HepG2 (cell line): ENCODE measurements around the gene CFAP92. TPM values are rescaled to one million over a fixed set of nuclear protein-coding genes. Genes with fewer than 3 reads are reported as not detected.

ENCODE experiments used
- ATAC-seq: fragments of 200-7000 bp; cut with Tn5 transposase; 3 replicates; pipeline ENCODE4 v1.9.1; 2020; ENCODE audit warnings: mild to moderate bottlenecking, moderate library complexity
- BruUV-seq: library from RNA; stranded (reverse); fragments of 400-500 nt; replicated peaks from 2 replicates; lab custom pipeline; 2021; lab: Mats Ljungman, UMichigan
- CTCF ChIA-PET: fragments of 300-600 bp; formaldehyde crosslinking; extraction: SDS; loops from one replicate; lab custom pipeline; 2021; ENCODE audit warnings: low total read pairs, inconsistent platforms, low intra/inter-chr PET ratio; lab: Yijun Ruan, JAX
- POLR2A ChIA-PET: fragments of 350-600 bp; sonication (Branson Sonifier 250); formaldehyde crosslinking; loops from one replicate; lab custom pipeline; 2020; ENCODE audit warnings: antibody characterized with exemption, inconsistent platforms; lab: Yijun Ruan, JAX
- DNase-seq: peaks from one replicate; pipeline ENCODE4 v3.0.0-alpha.2; 2015; ENCODE audit warnings: low spot score
- FAIRE-seq: peaks from 3 replicates; lab custom pipeline; 2011; peaks lifted over from hg19 to GRCh38; lab: Jason Lieb, UNC
- H2AFZ ChIP-seq: one replicate; pipeline ENCODE4 v1.6.1; 2011; ENCODE audit warnings: low read length, inconsistent platforms
- H3K27ac ChIP-seq: fragments of 300-600 bp; 3 replicates; pipeline ENCODE4 v1.8.0; 2011; ENCODE audit warnings: mixed run types, mild to moderate bottlenecking, mixed read lengths, low read length, inconsistent platforms; ENCODE audit not compliant: insufficient read depth; ENCODE audit errors: extremely low read length
- H3K27me3 ChIP-seq, 2 experiments: fragments of 200-600 bp in 1 of 2; 2 replicates in 1 of 2; 3 replicates in 1 of 2; pipeline versions ENCODE4 v1.6.0 to v1.8.0; 2011; ENCODE audit warnings: low read length in 2 of 2, mild to moderate bottlenecking in 2 of 2, moderate library complexity in 2 of 2, inconsistent platforms in 1 of 2; ENCODE audit not compliant: insufficient read depth in 2 of 2, control insufficient read depth in 1 of 2
- H3K36me3 ChIP-seq, 2 experiments: fragments of 200-600 bp in 1 of 2; replicated peaks in 1 of 2; 2 replicates in 1 of 2; 3 replicates in 1 of 2; pipeline versions ENCODE4 v1.5.1 to v1.8.0; 2011; ENCODE audit warnings: low read length in 2 of 2, inconsistent platforms in 1 of 2; ENCODE audit not compliant: insufficient read depth in 2 of 2, control insufficient read depth in 1 of 2
- H3K4me1 ChIP-seq: 2 replicates; pipeline ENCODE4 v1.5.1; 2012; ENCODE audit warnings: low read length, inconsistent platforms; ENCODE audit not compliant: insufficient read depth
- H3K4me2 ChIP-seq: 2 replicates; pipeline ENCODE4 v1.6.0; 2011; ENCODE audit warnings: low read depth, low read length, inconsistent platforms
- H3K4me3 ChIP-seq, 3 experiments: fragments of 200-600 bp in 1 of 3; sonication (generic), shearing (Covaris generic) in 1 of 3; replicated peaks in 1 of 3; 2 replicates each; pipeline ENCODE4 v1.5.1; 2011 to 2016; ENCODE audit warnings: low read length in 3 of 3, inconsistent platforms in 2 of 3, low read depth in 2 of 3, mild to moderate bottlenecking in 2 of 3, control low read depth in 1 of 3, mixed read lengths in 1 of 3; ENCODE audit not compliant: insufficient read depth in 1 of 3
- H3K79me2 ChIP-seq: one replicate; pipeline ENCODE4 v1.6.1; 2011; ENCODE audit warnings: low read length, inconsistent platforms; ENCODE audit not compliant: insufficient read depth
- H3K9ac ChIP-seq: 2 replicates; pipeline ENCODE4 v1.6.0; 2011; ENCODE audit warnings: mild to moderate bottlenecking, low read depth, low read length, inconsistent platforms; ENCODE audit not compliant: insufficient read depth
- H3K9me3 ChIP-seq: 2 replicates; pipeline ENCODE4 v1.5.1; 2012; ENCODE audit warnings: mild to moderate bottlenecking, low read length
- H4K20me1 ChIP-seq: 2 replicates; pipeline ENCODE4 v1.6.0; 2011; ENCODE audit warnings: inconsistent platforms, mild to moderate bottlenecking, low read length, moderate library complexity; ENCODE audit not compliant: insufficient read depth
- ZNF10 ChIP-seq: sonication (generic); formaldehyde crosslinking; IDR thresholded peaks from 2 replicates; pipeline ENCODE4 v1.4.0; 2020; ENCODE audit warnings: mild to moderate bottlenecking, low read depth, missing genetic modification reagents, borderline replicate concordance
- ZNF317 ChIP-seq: sonication (generic); formaldehyde crosslinking; IDR thresholded peaks from 2 replicates; pipeline ENCODE4 v1.5.0; 2020; ENCODE audit warnings: mild to moderate bottlenecking, missing genetic modification reagents
- ZNF431 ChIP-seq: sonication (generic); formaldehyde crosslinking; IDR thresholded peaks from 2 replicates; pipeline ENCODE4 v1.9.0; 2022; ENCODE audit warnings: missing genetic modification reagents, low read depth, mild to moderate bottlenecking, borderline replicate concordance
- ZNF44 ChIP-seq: sonication (generic); formaldehyde crosslinking; IDR thresholded peaks from 2 replicates; pipeline ENCODE4 v1.5.1; 2020; ENCODE audit warnings: mild to moderate bottlenecking, missing genetic modification reagents
- ZNF724P ChIP-seq: sonication (generic); formaldehyde crosslinking; IDR thresholded peaks from 2 replicates; pipeline ENCODE4 v1.8.0; 2022; ENCODE audit warnings: missing genetic modification reagents, borderline replicate concordance
- WGBS: methylation state at CpG from one replicate; pipeline ENCODE4 v1.1.6; 2017; ENCODE audit warnings: low lambda C conversion rate; 5-methylcytosine and 5-hydroxymethylcytosine counted together
- in situ Hi-C: cut with HindIII; loops from 2 replicates; pipeline ENCODE4 v1.10.0; 2017; ENCODE audit warnings: low pct_unique_long_range_greater_than_20kb; ENCODE audit not compliant: extremely low pct_ligation_motif_present
- intact Hi-C: fragments of 100-400 bp; cut with micrococcal nuclease; formaldehyde crosslinking; loops from one replicate; pipeline ENCODE4 v1.10.0; 2022; ENCODE audit not compliant: unreplicated experiment
- polyA plus RNA-seq, 8 experiments: library from polyadenylated mRNA; depleted of rRNA in 3 of 8; stranded (reverse) in 7 of 8; unstranded in 1 of 8; fragments of >200 nt; fragmentation: Illumina TruSeq in 4 of 8; extraction: Trizol in 4 of 8; gene quantifications; 2 replicates each; pipeline versions ENCODE4 v1.2.1 to v1.2.3, GENCODE V29; 2011 to 2016; ENCODE audit warnings: low read depth in 4 of 8, missing spikeins in 1 of 8, mixed read lengths in 1 of 8; ENCODE audit not compliant: insufficient read depth in 1 of 8
- total RNA-seq, 5 experiments: library from RNA; depleted of rRNA; stranded (reverse); fragments of >200 nt; fragmentation: Illumina TruSeq; extraction: Trizol; gene quantifications; 2 replicates each; pipeline ENCODE4 v1.2.3, GENCODE V29; 2016; ENCODE audit warnings: low read depth in 1 of 5
- TF ChIP-seq, protein P1 (sequence below): sonication (generic); formaldehyde crosslinking; IDR thresholded peaks from 2 replicates; pipeline ENCODE4 v1.5.0; 2020; ENCODE audit warnings: mild to moderate bottlenecking, missing genetic modification reagents, moderate library complexity
- TF ChIP-seq, protein P2 (sequence below): sonication (generic); formaldehyde crosslinking; IDR thresholded peaks from 2 replicates; pipeline ENCODE4 v1.8.0; 2022; ENCODE audit warnings: mild to moderate bottlenecking, missing genetic modification reagents, borderline replicate concordance
- TF ChIP-seq, protein P3 (sequence below): sonication (generic); formaldehyde crosslinking; IDR thresholded peaks from 2 replicates; pipeline ENCODE4 v1.9.0; 2021; ENCODE audit warnings: missing genetic modification reagents, mild to moderate bottlenecking, borderline replicate concordance

Gene CFAP92
- total and polyA plus RNA-seq, 2 of the 13 experiments (the other 11 are each of a cell fraction or from before 2014, with no cell fraction given) = 0.18 to 0.46 TPM

DNA sequence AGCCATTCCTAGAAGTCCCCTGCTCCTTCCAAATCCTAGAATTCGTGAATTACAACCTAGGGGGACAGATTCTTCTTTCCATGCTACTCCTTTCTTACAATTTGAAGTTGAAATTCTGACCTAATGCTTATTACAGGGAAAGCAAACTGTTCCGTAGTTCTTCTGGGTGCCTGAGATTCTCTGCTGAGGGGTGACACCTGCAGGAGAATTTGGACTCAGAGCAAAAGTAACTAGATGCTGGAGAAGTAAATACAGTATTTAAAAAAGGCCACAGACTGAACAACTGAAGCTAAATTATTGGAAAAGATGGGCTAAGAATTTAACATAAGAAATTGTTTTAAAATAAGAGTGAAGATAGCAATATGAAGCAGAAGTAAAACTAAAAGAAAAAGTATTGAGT lies 76.6 kb downstream of the CFAP92 start:
- Histone ChIP-seq H3K79me2 (no peaks in the 10 kb centered on the region), H3K4me2 (no peak overlapping the region), H4K20me1 (no peaks in the 10 kb centered on the region), H3K27ac (no peak overlapping the region), H3K9me3 (no peaks in the 10 kb centered on the region), H3K9ac (no peak overlapping the region), H2AFZ (no peak overlapping the region), H3K4me3 (no peak overlapping the region), H3K36me3 (peaks cover 10 to 29% of the 10 kb centered on the region in 2 experiments), H3K27me3 (no peaks in the 10 kb centered on the region), H3K4me1 (no peaks in the 10 kb centered on the region)
- DNase-seq (no peak), FAIRE-seq (no peak), ATAC-seq (no peak)
- WGBS = 89% methylated on average over 2 of the region's 2 CpGs
- POLR2A ChIA-PET = no interaction called here
- intact Hi-C loops = no loop called here
- in situ Hi-C loops = no loop called here
- TF ChIP-seq, protein P1, sequence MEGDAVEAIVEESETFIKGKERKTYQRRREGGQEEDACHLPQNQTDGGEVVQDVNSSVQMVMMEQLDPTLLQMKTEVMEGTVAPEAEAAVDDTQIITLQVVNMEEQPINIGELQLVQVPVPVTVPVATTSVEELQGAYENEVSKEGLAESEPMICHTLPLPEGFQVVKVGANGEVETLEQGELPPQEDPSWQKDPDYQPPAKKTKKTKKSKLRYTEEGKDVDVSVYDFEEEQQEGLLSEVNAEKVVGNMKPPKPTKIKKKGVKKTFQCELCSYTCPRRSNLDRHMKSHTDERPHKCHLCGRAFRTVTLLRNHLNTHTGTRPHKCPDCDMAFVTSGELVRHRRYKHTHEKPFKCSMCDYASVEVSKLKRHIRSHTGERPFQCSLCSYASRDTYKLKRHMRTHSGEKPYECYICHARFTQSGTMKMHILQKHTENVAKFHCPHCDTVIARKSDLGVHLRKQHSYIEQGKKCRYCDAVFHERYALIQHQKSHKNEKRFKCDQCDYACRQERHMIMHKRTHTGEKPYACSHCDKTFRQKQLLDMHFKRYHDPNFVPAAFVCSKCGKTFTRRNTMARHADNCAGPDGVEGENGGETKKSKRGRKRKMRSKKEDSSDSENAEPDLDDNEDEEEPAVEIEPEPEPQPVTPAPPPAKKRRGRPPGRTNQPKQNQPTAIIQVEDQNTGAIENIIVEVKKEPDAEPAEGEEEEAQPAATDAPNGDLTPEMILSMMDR = 0 out of 2 replicates have a peak, but pooled peaks have one; percentile 15
- TF ChIP-seq, protein P2, sequence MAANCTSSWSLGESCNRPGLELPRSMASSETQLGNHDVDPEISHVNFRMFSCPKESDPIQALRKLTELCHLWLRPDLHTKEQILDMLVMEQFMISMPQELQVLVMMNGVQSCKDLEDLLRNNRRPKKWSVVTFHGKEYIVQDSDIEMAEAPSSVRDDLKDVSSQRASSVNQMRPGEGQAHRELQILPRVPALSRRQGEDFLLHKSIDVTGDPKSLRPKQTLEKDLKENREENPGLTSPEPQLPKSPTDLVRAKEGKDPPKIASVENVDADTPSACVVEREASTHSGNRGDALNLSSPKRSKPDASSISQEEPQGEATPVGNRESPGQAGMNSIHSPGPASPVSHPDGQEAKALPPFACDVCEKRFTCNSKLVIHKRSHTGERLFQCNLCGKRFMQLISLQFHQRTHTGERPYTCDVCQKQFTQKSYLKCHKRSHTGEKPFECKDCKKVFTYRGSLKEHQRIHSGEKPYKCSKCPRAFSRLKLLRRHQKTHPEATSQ = no peak
- CTCF ChIA-PET = no interaction called here
- BruUV-seq = no TSS peak

DNA sequence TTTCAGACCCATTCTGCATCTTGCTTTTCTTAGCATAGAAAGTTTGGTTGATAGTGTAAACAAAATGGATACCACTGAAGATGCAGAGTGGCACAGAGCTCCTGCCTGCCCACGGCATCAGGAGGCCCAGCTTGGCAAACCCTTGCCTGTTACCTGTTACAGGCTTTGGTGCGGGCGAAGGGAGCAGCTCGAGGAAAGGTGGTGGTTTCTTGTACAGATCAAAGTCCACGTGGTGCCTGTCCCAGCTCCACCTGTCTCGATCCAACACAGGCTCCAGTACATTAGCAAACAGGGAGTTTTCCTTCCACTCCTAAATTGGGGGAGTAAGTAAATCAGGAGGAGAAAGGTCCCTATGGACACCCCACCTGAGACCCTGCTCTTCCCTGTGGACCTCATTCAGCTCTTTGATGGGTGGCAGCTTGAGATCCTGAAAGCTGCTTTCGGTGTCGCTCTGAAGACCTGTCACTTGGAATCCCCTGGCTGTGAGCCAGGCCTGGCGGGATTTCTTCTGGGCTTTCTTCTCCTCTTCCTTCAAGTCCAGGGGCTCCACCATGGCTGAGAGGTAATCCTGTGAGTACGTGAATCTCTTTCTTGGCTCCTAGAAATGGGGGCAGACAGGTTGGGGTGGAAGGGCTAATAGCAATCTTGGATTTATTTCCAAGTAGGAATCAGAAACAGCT lies 78.8 kb downstream of the CFAP92 start:
- WGBS = 92% methylated on average over 8 of the region's 10 CpGs
- Histone ChIP-seq H3K27ac (no peak overlapping the region), H3K9ac (no peak overlapping the region), H3K4me3 (no peak overlapping the region), H3K4me2 (no peak overlapping the region), H3K27me3 (no peaks in the 10 kb centered on the region), H3K4me1 (no peaks in the 10 kb centered on the region), H4K20me1 (no peaks in the 10 kb centered on the region), H3K36me3 (peaks cover 20 to 44% of the 10 kb centered on the region in 2 experiments), H3K9me3 (no peaks in the 10 kb centered on the region), H3K79me2 (no peaks in the 10 kb centered on the region), H2AFZ (no peak overlapping the region)
- CTCF ChIA-PET = no interaction called here
- intact Hi-C loops = no loop called here
- no peak for FAIRE-seq
- no peak for ATAC-seq
- no peak for DNase-seq
- in situ Hi-C loops = no loop called here
- no TSS peak for BruUV-seq
- POLR2A ChIA-PET = no interaction called here
- TF ChIP-seq ZNF431 (CRISPR knock-in tag) (no peak), ZNF317 (CRISPR knock-in tag) (no peak), ZNF724P (CRISPR knock-in tag) (no peak), ZNF10 (no peak), ZNF44 (CRISPR knock-in tag) (no peak)
- TF ChIP-seq, protein P3, sequence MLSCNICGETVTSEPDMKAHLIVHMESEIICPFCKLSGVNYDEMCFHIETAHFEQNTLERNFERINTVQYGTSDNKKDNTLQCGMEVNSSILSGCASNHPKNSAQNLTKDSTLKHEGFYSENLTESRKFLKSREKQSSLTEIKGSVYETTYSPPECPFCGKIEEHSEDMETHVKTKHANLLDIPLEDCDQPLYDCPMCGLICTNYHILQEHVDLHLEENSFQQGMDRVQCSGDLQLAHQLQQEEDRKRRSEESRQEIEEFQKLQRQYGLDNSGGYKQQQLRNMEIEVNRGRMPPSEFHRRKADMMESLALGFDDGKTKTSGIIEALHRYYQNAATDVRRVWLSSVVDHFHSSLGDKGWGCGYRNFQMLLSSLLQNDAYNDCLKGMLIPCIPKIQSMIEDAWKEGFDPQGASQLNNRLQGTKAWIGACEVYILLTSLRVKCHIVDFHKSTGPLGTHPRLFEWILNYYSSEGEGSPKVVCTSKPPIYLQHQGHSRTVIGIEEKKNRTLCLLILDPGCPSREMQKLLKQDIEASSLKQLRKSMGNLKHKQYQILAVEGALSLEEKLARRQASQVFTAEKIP = no peak
